ENCODE results near the gene HLA-DOA.

The HLA-DOA gene

DNA sequence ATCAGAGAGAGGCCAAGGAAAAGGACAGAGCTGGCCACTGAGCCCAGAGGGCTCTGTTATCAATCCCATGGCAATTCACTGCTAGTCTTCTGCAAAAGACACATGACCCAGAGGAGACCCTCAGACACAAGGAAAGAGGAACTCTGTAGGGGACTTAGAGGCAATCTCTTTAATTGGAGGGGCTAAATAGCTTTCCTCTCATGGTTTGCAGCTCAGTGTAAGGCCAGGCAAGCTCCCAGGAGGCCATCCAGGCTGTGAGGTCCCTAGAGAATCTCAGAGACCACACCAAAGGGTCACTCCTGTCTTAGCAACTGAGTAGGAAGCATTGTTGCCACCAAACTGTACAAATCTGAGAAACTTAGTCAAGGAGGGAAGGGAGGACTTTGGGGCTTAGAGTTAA, 10.0 kb upstream of the HLA-DOA start:
- H3K4me3 ChIP-seq (ENCODE audit: low read depth, low read length): no peak overlapping the region
- H3K36me3 ChIP-seq: no peaks in the 10 kb centered on the region
- TF ChIP-seq, protein P1, sequence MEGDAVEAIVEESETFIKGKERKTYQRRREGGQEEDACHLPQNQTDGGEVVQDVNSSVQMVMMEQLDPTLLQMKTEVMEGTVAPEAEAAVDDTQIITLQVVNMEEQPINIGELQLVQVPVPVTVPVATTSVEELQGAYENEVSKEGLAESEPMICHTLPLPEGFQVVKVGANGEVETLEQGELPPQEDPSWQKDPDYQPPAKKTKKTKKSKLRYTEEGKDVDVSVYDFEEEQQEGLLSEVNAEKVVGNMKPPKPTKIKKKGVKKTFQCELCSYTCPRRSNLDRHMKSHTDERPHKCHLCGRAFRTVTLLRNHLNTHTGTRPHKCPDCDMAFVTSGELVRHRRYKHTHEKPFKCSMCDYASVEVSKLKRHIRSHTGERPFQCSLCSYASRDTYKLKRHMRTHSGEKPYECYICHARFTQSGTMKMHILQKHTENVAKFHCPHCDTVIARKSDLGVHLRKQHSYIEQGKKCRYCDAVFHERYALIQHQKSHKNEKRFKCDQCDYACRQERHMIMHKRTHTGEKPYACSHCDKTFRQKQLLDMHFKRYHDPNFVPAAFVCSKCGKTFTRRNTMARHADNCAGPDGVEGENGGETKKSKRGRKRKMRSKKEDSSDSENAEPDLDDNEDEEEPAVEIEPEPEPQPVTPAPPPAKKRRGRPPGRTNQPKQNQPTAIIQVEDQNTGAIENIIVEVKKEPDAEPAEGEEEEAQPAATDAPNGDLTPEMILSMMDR (IDR thresholded peaks at IDR 0.05; ENCODE audit: low read depth, low read length): no peak
- no peak overlapping the region for H3K27ac ChIP-seq
- no peaks in the 10 kb centered on the region for H3K9me3 ChIP-seq (ENCODE audit: severe bottlenecking)
- no peak for DNase-seq
- H3K27me3 ChIP-seq (ENCODE audit: insufficient read depth, low read depth, severe bottlenecking): no peaks in the 10 kb centered on the region

DNA sequence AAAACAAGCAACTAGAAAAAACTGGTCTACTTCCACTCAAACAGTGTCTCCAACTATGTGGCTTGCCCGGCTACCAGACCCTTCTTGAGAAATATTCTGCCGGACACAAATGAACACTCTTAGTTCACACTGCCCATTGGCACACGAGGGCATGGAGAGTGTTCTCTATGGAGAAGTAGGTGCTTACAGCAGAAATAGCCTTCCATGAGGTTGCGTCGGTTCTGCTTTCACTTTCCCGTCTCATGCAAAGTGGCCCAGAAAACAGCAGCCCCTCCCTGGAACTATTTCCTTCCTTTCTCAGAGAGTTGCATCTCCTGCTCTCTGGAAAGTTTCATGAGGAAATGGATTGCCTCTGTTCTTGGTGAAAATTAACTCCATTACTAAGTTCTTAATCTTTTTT, 9.5 kb upstream of the HLA-DOA start:
- no peak overlapping the region for H3K27ac ChIP-seq
- TF ChIP-seq, protein P1 (IDR thresholded peaks at IDR 0.05; ENCODE audit: low read depth, low read length): no peak
- H3K4me3 ChIP-seq (ENCODE audit: low read depth, low read length): no peak overlapping the region
- no peaks in the 10 kb centered on the region for H3K27me3 ChIP-seq (ENCODE audit: insufficient read depth, low read depth, severe bottlenecking)
- H3K36me3 ChIP-seq: no peaks in the 10 kb centered on the region
- DNase-seq: no peak
- H3K9me3 ChIP-seq (ENCODE audit: severe bottlenecking): no peaks in the 10 kb centered on the region

DNA sequence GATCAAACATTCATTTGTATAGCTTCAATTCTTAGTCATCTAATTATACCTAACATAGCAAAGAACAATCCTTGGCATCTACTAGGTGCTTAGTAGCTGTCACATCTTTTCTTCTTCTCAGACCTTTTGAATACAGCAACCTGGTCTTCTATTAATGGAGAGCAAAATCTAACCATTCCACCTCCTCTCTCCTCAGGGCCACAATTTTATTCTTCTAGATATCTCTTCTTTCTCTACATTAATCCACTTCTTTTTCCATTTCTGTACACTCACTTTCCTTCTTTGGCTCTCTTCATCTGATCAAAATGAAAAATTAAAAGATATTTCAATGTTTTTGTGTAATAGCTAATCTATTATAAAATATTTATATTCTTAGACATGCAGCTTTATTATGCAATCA, 9.0 kb upstream of the HLA-DOA start:
- TF ChIP-seq, protein P1 (IDR thresholded peaks at IDR 0.05; ENCODE audit: low read depth, low read length): no peak
- no peak for DNase-seq
- H3K36me3 ChIP-seq: no peaks in the 10 kb centered on the region

DNA sequence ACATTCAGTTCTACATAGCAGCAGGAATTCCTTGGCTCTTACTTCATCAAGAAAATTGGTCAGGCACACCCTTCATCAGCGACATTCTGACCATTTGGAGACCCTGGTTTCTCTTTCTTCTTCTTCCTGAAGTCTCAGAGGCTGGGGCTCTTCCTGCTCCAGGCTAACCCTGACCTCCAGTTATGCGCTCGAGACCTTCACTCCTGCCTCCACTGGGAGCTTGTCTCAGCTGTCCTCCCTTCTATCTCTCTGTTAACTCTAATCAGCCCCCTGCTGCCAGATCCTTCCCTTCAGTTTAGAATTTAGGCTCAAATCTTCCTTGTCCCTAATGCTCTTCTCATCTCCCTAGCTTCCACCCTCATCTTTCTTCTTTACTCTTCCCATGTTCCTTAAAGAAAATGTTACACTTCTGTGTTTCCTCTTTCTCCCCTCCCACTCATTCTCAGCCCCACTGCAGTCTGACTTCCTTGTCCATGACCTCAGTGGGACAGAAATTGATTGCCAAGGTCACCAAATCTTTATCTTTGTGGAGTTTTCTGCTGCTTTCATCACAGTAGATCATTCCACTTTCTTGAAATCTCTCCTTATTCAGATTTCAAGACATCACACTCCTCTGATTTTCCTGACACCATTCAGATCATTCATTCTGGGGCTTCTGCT, 8.4 kb upstream of the HLA-DOA start:
- Histone ChIP-seq H3K36me3 (no peaks in the 10 kb centered on the region), H3K27ac (no peak overlapping the region), H3K9me3 (ENCODE audit: severe bottlenecking) (no peaks in the 10 kb centered on the region), H3K4me3 (ENCODE audit: low read depth, low read length) (no peak overlapping the region), H3K27me3 (ENCODE audit: insufficient read depth, low read depth, severe bottlenecking) (no peaks in the 10 kb centered on the region)
- DNase-seq: no peak
- TF ChIP-seq, protein P1 (IDR thresholded peaks at IDR 0.05; ENCODE audit: low read depth, low read length): no peak

More for the DNA sequence above, 9.0 kb upstream of the HLA-DOA start:
- H3K27me3 ChIP-seq (ENCODE audit: insufficient read depth, low read depth, severe bottlenecking): no peaks in the 10 kb centered on the region
- H3K27ac ChIP-seq: no peak overlapping the region
- no peaks in the 10 kb centered on the region for H3K9me3 ChIP-seq (ENCODE audit: severe bottlenecking)
- no peak overlapping the region for H3K4me3 ChIP-seq (ENCODE audit: low read depth, low read length)

DNA sequence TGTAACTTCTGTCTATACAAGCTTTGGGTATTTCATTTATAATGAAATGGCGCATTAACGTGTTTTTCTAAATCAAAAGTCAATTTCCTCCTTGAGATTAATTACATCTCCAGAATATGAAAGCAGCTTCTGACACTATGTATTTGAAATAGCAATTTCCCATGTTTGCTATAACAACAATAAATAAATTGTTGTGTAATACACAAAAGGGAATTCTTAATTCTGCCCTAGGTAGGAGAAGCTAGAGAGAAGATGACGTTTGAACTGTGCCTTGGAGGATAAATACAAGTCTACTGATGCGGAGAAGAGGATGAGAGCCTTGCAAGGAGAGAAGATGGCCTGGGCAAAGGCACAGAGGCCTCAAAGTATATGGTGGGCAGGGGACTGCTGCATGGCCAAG, 7.6 kb upstream of the HLA-DOA start:
- Histone ChIP-seq H3K27me3 (ENCODE audit: insufficient read depth, low read depth, severe bottlenecking) (no peaks in the 10 kb centered on the region), H3K9me3 (ENCODE audit: severe bottlenecking) (no peaks in the 10 kb centered on the region), H3K36me3 (no peaks in the 10 kb centered on the region), H3K27ac (no peak overlapping the region; the same call in 1 of the 2 replicates), H3K4me3 (ENCODE audit: low read depth, low read length) (no peak overlapping the region)
- no peak for DNase-seq
- TF ChIP-seq, protein P1 (IDR thresholded peaks at IDR 0.05; ENCODE audit: low read depth, low read length): no peak

DNA sequence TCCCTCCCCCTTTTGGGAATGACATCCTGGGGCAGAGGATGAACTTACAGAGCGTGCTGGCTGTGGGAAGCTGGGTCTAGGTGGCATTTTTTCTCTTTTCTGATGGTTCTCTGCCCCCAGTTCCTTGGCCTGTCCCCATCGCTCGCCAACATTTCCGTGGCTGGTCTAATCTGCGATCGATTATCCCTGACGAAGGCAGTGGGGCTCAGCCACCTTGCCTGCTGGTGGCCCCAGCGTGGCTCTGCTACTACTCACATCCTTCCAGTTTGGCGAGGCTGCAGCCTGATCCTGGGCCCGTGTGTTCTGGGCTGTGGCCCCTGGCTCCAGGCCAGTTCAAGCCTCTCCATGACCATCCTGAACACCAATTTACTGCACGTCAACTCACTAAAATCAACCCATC, 6.4 kb upstream of the HLA-DOA start:
- no peak for DNase-seq
- Histone ChIP-seq H3K27ac (no peak overlapping the region), H3K36me3 (no peaks in the 10 kb centered on the region), H3K9me3 (ENCODE audit: severe bottlenecking) (no peaks in the 10 kb centered on the region), H3K27me3 (ENCODE audit: insufficient read depth, low read depth, severe bottlenecking) (no peaks in the 10 kb centered on the region), H3K4me3 (ENCODE audit: low read depth, low read length) (no peak overlapping the region)
- TF ChIP-seq, protein P1 (IDR thresholded peaks at IDR 0.05; ENCODE audit: low read depth, low read length): no peak
